NCI-H226 (cell line): Measurements from ENCODE around the gene ANKRD11.

Experiments
- DNase-seq: peaks from one replicate; pipeline ENCODE4 v3.0.0-alpha.2; 2015

The ANKRD11 gene

DNA sequence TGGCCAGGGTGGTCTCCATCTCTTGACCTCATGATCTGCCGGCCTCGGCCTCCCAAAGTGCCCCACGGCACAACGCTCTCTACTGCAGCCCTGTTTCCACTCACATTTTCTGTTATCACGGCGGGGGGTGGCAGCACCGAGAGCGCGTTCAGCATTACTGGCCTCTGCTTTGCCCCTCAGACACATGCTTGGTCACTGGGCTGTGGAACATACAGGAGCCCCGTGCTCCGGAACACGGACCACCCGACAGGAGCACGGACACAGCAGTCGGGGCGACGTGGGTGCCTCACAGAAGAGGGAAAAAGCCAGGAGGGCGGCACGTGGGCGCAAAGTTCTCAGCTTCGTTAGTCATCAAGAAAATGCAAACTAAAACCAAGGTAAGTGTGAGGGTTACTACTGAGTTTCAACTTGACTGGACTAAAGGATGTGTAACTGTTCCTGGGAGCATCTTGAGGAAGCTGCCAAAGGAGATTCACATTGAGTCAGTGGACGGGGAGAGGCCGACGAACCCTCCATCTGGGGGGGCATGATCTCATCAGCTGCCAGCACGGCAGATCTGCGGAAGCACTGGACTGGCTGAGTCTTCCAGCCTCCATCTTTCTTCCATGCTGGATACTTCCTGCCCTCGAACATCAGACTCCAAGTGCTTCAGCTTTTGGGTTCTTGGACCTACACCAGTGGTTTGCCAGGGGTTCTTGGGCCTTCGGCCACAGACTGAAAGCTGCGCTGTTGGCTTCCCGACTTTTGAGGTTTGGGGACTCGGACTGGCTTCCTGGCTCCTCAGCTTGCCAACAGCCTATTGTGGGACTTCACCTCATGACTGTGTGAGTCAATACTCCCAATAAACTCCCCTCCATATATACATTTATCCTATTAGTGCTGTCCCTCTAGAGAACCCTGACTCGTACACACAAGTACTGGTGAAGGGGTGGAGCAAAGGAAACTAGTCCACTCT, 166.0 kb downstream of the ANKRD11 start:
- DNase-seq: peak; percentile 80

DNA sequence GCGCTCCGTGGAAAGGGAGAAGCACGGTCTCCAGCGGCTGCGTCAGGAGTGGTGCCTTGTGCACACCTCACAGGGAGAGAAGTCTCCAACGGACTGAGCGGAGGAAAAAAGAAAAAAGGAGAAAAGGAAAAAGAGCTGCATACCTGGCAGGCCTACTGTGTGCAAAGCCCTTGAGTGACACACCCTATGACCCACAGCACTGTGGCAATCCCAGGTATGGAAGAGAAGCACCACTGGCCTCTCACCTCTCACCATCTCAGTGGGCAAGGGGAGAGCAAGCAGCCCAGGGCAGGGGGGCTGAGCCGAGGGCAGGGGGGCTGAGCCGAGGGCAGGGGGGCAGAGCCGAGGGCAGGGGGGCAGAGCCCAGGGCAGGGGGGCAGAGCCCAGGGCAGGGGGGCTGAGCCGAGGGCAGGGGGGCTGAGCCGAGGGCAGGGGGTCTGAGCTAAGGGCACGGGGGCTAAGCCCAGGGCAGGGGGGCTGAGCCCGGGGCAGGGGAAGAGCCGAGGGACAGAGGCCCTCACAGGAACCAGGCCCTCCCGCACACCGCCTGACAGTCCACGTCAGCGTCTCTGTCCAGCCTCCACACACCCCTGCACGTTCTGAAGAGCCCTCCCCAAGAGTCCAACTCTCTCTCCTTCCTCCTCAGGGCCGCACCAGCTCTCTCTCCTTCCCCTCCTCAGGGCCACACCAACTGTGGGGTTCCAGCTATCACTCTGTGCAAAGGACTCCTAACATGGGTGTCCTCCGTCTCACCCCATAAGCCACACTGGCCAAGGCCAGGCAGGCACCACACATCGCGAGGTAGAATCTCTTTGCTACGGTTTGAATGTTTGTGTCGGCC, 167.0 kb downstream of the ANKRD11 start:
- DNase-seq: no peak

DNA sequence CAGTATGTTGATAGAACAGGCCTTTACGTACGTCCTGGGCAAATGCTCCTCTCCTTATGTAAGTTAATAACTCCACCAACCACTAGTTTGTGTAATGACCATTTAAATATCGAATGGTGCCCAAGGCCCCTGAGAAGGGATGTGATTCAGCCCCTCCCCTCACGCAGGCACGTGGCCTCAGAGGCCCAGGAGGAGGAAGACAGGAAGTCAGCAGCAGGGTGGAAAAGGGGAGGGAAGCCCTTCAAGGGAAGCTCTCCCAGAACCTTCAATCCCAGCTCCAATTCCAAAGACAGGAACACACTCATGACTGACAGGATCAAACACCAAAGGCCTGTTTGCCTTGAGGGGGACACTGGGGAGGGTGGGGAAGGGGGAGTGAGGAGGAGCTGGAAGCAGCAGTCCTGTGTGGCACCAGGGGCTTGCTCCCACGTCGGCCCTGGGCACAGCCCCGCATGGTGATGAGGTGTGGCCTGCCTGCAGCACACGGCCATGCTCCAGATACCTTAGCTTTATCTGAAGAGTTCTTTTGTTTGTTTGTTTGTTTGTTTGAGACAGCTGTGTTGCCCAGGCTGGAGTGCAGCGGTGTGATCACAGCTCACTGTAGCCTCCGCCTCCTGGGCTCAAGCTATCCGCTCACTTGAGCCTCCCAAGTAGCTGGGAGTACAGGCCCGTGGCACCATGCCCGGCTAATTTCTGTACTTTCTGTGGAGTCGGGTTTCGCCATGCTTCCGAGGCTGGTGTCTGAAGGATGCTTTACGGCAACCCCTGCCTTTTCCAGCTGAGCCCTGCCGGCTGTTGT, 167.8 kb downstream of the ANKRD11 start:
- peak; percentile 68 for DNase-seq

DNA sequence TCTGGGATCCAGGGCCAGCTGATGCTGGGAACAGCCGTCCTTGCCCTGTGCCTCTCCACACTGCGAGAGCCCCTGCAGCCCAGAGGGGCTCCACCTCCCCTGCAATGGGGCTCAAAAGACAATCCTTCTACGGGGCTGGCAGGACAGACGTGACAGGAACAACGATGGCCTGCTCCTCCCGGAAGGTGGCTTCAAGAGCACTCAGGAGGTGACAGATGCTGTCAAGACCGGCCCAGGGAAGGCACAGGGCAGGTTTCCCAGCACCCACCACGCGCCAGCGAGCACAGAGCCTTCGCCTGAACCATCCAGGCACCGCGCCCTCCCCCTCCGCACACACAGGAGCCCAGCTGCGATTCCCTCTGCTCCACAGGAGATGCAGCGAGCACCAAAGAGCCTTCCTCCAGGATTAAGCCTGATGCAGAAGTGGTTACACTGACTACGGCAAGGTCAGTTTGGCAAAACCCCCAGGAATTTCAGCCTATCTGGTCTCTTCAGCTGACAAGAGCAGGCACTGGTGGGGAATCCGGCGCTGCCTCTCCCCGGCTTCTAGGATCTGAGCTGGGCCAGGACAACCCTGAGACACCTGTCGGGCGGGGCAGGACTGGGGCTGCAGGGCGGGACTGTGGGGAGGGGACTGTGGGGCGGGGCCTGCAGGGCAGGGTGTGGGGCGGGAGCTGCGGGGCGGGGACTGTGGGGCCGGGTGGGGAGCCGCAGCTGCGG, 169.4 kb downstream of the ANKRD11 start:
- peak; percentile 78 for DNase-seq

DNA sequence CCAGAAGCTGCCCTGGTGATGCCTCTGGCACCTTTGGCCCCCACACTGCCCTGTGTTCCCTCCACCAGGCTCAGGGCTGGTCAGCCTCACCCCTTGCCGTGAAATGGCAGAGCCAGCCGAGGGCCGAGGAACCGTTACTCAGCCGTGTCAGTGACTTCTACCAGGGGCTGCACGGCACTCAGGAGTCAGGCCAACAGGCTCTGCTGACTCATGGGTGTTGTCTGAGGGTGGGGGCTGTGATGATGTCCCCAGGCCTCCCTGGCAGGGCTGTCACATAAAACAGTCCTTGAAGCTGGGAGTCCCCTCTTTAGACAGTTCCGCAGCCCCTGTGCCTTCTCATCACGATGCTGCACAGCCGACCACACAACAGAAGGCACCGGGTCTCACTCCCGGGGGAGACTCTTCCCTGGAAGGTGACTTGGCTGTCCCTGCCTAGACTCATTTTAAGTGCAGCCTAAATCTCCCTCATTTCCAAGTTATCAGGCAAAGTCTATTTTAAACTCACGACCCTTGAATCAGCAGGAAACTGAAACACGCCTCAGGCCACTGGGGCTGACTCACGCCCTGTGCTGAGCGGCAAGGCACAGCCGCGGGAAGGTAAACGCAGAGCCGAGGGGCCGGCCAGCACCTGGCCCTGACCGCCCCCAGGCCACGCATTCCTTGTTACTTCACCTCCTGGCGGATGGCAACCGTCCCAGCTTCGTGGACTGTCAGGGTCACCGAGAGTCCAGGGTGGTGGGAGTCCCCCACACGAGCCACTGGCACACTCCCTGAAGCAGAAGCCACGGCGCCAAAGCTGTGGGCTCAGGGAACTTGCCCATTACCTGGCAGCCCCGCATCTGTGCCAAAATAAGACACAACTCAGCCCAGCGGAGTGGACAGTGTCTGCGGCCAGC, 170.2 kb downstream of the ANKRD11 start:
- peak; percentile 87 for DNase-seq

DNA sequence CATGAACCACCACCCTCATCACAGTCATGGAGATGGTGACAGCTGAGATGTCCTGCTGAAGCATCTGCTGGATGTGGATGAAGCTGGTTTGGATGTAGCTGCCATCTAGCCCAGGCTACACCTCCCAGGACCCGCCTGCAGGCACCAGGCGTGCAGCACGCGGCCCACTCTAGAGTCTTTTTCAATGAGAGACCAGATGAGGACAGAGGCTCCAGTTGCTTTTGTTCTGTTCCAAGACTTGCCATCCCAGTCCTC, 170.8 kb downstream of the ANKRD11 start:
- no peak for DNase-seq

DNA sequence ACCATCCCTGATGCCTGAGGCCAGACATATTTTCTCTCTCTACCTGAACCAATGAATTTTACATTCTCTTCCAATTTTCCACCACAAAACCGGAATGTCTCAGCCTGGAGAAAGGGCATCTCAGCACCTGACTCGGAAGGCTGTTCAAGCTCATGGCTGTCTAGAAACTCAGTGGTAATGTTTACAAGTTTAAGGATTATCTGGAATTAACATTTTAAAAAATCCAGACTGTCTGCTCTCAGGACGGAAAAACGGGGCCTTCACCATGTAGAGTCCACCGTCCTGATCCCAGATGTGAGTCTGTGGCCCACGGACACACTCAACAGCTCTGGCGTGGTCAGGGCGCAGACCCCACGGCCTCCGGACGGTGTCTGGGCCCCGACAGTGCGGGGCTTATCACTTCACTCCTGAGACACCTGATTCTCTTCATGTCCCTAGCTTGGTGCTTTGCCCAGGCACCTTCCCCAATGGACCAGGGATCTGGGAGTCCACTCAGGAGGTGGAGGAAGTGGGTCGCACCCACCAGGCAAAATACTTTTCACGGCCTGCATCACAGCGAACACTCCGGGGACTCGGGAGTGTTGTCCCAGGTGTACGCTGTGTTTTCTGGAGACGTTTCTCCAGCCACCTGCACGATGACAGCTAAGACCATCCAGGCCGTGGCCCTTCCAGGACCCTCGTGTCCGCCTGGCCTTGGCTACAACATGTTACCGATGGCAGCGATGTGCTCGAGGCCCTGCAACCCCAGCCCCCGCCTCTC, 171.3 kb downstream of the ANKRD11 start:
- no peak for DNase-seq

DNA sequence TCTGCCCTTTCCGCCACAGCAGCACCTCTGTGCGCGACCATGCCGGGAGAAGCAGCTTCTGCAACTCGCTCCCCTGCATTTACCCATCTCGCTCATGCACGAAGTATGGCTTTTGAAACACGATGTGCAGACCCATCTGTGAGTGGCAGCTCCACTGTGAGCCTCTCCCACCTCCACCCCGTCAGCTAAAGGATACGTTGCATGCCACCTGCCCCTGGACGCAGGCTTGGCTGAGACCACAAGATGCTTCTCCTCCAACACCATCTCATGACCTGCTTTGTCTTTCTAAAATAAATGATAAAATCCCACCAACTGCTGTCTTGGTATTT, 172.0 kb downstream of the ANKRD11 start:
- no peak for DNase-seq

DNA sequence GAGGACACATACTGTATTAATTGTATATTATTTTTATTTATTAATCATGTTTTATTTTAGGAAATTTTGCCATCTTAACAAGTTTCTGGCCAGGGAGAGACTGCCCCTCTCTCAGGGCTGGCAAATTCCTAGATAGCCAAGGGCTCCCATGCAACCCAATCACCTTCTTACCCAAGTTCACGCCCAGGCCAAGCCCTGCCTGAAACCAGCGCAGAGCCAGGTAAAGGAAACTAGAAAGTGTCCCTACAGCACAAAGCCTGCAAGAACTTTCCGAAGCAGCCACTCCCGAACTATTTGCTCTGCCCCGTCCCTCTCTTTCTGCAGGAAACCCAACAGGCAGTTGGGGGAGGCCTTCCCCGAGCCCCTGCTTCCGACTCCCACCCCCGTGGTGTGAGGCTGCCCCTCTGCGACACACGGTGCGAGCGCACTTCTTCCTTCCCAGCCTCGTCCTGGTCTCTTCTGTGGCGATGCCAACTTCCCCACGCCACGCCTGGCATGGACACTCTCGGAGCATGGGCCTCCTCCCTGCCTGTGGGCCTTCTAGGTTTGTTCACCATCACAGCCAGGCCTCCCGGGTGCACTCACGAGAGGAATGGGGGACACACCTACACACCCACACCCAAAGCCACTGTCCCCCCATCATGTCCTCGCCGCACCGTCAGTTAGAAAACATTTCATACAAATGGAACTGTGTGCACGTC, 172.5 kb downstream of the ANKRD11 start:
- no peak for DNase-seq

DNA sequence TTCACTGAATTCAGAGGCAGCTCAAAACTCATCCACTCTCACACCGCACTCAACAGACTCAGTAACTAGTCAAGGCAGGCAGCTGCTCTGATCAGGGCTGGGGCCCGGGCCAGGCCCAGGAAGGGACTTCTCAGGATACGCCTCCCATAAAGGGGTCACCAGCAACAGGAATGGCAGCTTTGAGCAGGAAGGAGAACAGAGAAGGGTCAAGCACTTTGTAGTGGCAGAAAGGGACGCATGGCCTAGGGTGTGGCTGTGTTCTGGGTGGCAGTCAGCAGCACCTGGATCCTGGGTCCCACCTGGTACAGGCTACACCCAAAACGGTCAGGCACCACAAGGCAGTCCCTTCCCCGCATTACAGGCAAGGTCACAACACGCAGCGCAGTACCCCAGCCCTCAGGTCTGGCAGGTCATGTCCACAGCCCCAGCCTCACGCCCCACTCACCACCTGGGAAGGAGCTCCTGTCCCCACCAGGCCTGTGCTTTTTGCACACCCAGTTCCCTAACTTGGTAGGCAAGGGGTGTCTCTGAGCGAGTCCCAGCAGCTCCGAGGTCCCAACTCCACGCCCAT, 173.2 kb downstream of the ANKRD11 start:
- DNase-seq: no peak

DNA sequence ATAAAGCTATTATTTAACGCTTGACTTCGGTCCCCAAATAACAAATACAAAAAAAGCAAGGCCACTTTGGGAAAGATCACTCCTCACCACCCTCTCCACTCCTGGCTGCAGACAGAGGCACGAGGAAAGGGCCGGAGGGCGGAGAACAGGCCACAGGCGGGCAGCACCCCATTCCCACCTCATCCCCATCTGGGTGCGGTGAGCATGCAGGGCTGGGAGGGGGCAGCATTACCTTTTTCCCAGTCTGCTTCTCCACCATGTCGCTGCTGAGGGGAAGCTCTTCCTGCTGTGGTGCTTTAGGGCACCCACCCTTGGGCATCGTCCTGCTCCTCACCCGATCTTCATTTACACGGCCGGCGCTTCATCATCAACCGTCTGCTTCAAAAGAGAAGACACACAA, 173.7 kb downstream of the ANKRD11 start:
- no peak for DNase-seq

DNA sequence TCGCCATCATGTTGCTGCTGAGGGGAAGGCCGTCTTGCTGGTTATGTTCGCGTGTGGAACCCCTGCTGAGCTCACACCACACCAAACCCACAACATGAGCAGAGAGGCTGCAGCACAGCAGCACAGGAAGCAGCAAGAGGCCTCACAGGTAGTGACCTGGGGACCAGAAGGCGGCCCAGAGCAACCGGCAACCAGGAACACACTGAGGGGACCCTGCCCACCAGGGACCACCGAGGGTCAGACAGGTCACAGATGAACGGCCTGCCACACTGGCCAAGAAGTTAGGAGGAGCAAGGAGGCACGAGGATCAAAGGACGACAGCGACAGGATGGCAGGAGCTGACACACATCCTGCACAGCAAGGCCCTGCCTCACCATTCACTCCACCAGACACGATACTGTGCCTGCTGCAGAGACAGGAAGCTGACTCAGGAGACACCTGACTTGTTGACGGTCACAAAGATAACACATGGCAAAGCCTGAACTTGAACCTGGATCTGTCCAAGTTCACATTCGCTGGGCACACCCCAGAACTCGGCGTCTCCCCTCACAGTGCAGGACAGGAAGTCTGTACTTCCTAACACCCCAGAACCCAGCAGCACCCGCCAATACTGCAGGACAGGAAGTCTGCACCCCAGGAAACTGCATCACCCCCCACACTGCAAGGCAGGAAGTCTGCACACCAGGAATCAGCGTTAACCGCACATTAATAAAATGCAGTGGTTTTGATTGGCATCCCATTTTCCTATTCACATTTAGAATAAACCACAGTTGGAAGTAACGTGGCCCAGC, 174.4 kb downstream of the ANKRD11 start:
- DNase-seq: peak; percentile 82

DNA sequence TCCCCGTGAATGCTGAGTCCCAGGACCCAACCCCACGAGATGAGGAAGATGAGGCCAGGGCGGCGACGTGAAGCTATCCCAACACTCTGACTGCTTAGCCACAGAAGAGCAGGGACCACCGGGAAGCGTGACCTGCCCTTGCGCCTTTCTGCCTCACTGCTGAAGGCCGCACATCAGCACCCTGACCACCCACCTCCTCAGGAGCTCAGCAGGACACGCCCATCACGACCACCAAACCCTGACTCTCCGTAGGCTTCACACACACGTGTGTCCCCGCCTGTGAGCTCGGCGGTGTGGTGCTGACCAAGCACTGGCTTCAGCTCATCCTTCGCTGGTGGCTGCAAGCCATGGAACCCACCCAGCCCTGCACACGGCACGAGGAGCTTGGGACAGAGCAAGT, 175.1 kb downstream of the ANKRD11 start:
- DNase-seq: no peak

DNA sequence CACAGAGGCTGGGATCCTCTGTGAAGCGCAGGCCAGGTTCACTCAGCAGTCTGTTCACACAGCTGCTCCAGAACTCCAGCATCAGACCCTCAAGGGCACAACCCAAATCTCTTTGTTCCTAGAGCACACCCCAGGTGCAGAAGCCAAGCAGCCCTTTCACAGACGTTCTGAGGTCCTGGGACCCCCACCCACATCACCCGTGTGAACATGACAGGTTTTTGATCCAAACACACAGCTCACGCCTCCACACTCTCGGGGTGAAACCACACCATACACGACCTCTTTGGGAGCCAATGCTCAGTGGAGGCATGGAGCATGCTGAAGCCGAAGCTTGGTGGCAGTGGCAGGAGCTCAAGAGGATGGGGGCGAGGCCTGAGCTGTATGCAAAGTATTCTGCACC, 175.5 kb downstream of the ANKRD11 start:
- no peak for DNase-seq

DNA sequence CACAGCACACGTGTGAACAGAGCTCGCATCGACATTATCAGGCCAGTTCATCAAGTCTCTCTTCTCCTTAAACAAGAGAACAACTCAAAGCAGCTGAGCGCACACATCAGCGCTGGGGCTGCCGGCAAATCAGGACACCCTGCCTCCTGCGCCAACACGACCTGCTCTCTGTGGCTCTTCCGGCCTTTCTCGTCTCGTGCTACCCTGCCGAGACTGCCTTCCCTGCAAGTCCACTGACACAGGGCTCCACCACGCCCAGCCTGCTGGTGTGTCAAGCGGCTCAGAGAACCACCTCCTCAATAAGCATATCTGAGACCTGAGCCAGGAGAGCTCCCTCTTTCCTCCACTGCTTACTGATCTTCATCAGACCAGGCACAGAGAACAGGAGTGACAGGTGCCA, 176.0 kb downstream of the ANKRD11 start:
- no peak for DNase-seq

DNA sequence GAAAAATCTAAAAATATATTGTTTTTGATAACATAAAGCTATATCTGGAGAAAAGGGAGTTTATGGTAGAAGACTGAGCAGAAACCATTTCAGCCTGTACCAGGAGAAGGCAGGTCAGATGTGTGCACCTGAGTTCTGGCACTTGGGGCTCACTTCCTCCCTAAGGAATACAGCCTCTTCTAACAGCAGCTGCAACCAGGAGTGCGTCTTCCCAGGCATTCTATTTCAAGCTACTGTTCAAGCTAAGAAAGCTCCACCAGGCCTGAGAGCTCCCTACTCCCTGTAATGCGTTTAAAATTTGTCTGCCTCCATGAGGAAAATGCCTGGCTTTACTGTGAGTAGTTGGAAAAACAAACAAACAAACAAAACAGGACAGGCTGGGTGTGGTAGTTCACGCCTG, 176.8 kb downstream of the ANKRD11 start:
- no peak for DNase-seq

DNA sequence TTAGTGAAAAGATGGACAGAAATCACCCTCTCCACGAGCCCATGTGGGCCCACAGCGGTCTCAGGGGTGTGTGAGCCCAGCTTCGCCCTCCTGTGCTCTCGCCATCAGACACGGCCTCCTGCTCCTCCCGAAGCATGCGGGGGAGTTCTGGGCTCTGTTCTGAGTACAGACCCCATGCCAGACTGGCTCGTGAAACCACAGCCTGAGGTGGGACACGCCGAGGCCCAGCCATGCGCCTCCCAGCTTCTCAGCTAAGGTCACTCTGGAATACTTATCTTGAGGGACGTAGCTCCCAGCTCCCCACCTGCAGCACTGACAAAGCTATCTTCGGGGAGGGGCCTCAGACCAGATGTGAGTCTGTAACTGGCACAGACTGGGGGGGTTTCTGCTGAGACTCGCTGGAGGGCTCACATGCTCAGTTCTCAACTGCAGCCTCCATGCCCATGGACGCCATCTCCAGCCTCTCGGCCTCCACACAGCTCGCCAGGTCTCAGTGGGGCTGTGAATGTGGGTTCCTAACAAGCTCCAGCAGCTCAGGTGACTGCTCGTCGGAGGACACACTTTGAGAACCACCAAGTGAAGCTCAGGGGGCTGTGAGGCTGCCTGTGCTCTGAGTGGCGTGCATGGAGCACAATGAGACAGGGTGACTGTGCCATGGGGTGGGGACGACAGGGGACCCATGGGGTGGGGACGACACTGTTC, 177.6 kb downstream of the ANKRD11 start:
- no peak for DNase-seq

DNA sequence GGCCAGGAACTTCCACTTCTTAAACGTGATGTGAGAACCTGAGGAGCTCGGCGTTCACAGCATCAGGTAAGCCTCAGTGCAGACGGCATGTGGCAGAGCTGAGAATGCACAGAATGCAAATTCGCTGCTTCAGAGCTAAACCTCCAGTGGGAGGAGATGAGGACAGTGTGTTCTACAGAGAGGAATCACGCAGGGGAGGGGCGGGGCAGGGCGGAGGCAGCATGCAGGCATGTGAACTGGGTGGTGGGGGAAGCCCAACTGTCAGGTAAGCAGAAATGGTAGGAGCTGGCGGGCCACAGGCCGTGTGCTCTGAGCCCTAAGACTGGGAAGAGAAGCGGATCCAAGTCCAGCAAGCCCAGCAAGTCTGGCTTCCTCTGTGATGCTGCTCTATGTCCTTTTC, 178.2 kb downstream of the ANKRD11 start:
- DNase-seq: no peak
